A549 (cell line): ENCODE results near the gene RIOK1.

Experiments
- BHLHE40 ChIP-seq: IDR thresholded peaks from 2 replicates; pipeline ENCODE4 v1.6.1; 2012; ENCODE audit warnings: low read depth, low read length, inconsistent platforms
- CTCF ChIP-seq: fragments of >200 bp; sonication (Bioruptor Twin); formaldehyde crosslinking; IDR thresholded peaks from 3 replicates; pipeline ENCODE4 v1.5.1; 2016
- HOXA7 ChIP-seq: fragments of 250-450 bp; sonication (Bioruptor Pico); IDR thresholded peaks from 2 replicates; pipeline ENCODE4 v1.5.0; 2020; ENCODE audit warnings: mild to moderate bottlenecking, moderate library complexity
- JUN ChIP-seq, 2 experiments: fragments of >200 bp; sonication (Bioruptor Twin); formaldehyde crosslinking; IDR thresholded peaks; 2 replicates in 1 of 2; 3 replicates in 1 of 2; pipeline ENCODE4 v1.6.1; 2016 to 2017
- JUNB ChIP-seq: fragments of >200 bp; sonication (Bioruptor Twin); formaldehyde crosslinking; IDR thresholded peaks from 2 replicates; pipeline ENCODE4 v1.6.1; 2016
- MYC ChIP-seq: IDR thresholded peaks from 2 replicates; pipeline ENCODE4 v1.6.1; 2012; ENCODE audit warnings: mild to moderate bottlenecking, inconsistent platforms, low read length, improper control_type of control experiment, borderline replicate concordance
- PBX3 ChIP-seq: IDR thresholded peaks from 2 replicates; pipeline ENCODE4 v1.6.1; 2012
- POLR2A ChIP-seq: IDR thresholded peaks from 2 replicates; pipeline ENCODE4 v1.6.1; 2012; ENCODE audit warnings: mild to moderate bottlenecking, low read length
- POLR2AphosphoS2 ChIP-seq: conservative IDR thresholded peaks from 2 replicates; pipeline ENCODE4 v1.6.1; 2012; ENCODE audit warnings: low read length, improper control_type of control experiment, inconsistent platforms
- REST ChIP-seq: fragments of 200-600 bp; sonication (generic); IDR thresholded peaks from 2 replicates; pipeline ENCODE4 v1.6.1; 2016; ENCODE audit warnings: antibody characterized with exemption, mild to moderate bottlenecking, moderate library complexity
- RNF2 ChIP-seq: fragments of 200-600 bp; sonication (generic); IDR thresholded peaks from 2 replicates; pipeline ENCODE4 v1.6.1; 2016; ENCODE audit warnings: low read depth, mild to moderate bottlenecking, antibody characterized with exemption, moderate library complexity, borderline replicate concordance
- SMC3 ChIP-seq: fragments of >200 bp; sonication (Bioruptor Twin); formaldehyde crosslinking; IDR thresholded peaks from 3 replicates; pipeline ENCODE4 v1.6.1; 2018; ENCODE audit warnings: inconsistent platforms
- TP53 ChIP-seq: fragments of 250-450 bp; sonication (Bioruptor Pico); IDR thresholded peaks from 2 replicates; pipeline ENCODE4 v1.5.0; 2021; ENCODE audit warnings: mild to moderate bottlenecking, moderate library complexity

- TF ChIP-seq POLR2AphosphoS2 (no peak), CTCF (no peak), POLR2A (no peak), RNF2 (no peak), JUNB (no peak), MYC (no peak), BHLHE40 (no peak), TP53 (CRISPR knock-in tag) (no peak), JUN (IDR thresholded peaks at IDR 0.05) (no peak), HOXA7 (CRISPR knock-in tag) (no peak), PBX3 (no peak), SMC3 (no peak), REST (no peak)
These were observed 52.9 kb downstream of the RIOK1 start for GRCh38 chr6:7442467-7442866.
